Measurements from ENCODE around the gene LARP4B. TPM values are rescaled to one million over a fixed set of nuclear protein-coding genes. Genes with fewer than 3 reads are reported as not detected.

Gene LARP4B
- polyA plus RNA-seq, 1 donor from 2014 or later = 14.2 TPM

GRCh38 chr10:816958-817357, 114.5 kb downstream of the LARP4B start:
- Histone ChIP-seq H3K9ac (ENCODE audit: low read length) (no peak overlapping the region), H3K27ac (ENCODE audit: low read length) (no peak overlapping the region), H3F3A (ENCODE audit: insufficient read depth, low read length, poor library complexity, severe bottlenecking) (no peaks in the 10 kb centered on the region), H3K27me3 (ENCODE audit: insufficient read depth, low read depth, low read length) (no peaks in the 10 kb centered on the region), H3K4me2 (ENCODE audit: low read length) (no peak overlapping the region), H3K36me3 (ENCODE audit: insufficient read depth, low read length) (peaks cover 10% of the 10 kb centered on the region), H3K4me3 (ENCODE audit: low read length) (no peak overlapping the region), H2AFZ (ENCODE audit: low read depth, low read length) (no peak overlapping the region), H3K9me3 (ENCODE audit: low read length) (no peaks in the 10 kb centered on the region), H4K20me1 (ENCODE audit: insufficient read depth) (no peaks in the 10 kb centered on the region), H3K9me2 (ENCODE audit: insufficient read depth, low read length) (no peaks in the 10 kb centered on the region), H3K79me2 (replicated peaks; ENCODE audit: insufficient read depth, low read length) (no peaks in the 10 kb centered on the region)
- TF ChIP-seq POLR2AphosphoS5 (IDR thresholded peaks at IDR 0.05) (no peak), REST (IDR thresholded peaks at IDR 0.05; ENCODE audit: borderline replicate concordance) (no peak), MXI1 (conservative IDR thresholded peaks at IDR 0.05; ENCODE audit: poor library complexity, severe bottlenecking) (no peak), EZH2 (IDR thresholded peaks at IDR 0.05; ENCODE audit: borderline replicate concordance, insufficient read depth, low read length, poor library complexity, severe bottlenecking) (no peak), RAD21 (conservative IDR thresholded peaks at IDR 0.05) (no peak), EP300 (conservative IDR thresholded peaks at IDR 0.05; ENCODE audit: poor library complexity, severe bottlenecking) (no peak), SMC3 (conservative IDR thresholded peaks at IDR 0.05; ENCODE audit: poor library complexity) (no peak), CTCF (IDR thresholded peaks at IDR 0.05; ENCODE audit: poor library complexity, severe bottlenecking) (no peak), TAF1 (IDR thresholded peaks at IDR 0.05; ENCODE audit: low read depth) (no peak)

GRCh38 chr10:816091-816477, 115.4 kb downstream of the LARP4B start:
- H3K79me2 ChIP-seq (replicated peaks; ENCODE audit: insufficient read depth, low read length) = no peaks in the 10 kb centered on the region
- H2AFZ ChIP-seq (ENCODE audit: low read depth, low read length) = no peak overlapping the region
- no peaks in the 10 kb centered on the region for H3F3A ChIP-seq (ENCODE audit: insufficient read depth, low read length, poor library complexity, severe bottlenecking)
- no peaks in the 10 kb centered on the region for H3K9me2 ChIP-seq (ENCODE audit: insufficient read depth, low read length)
- no peak overlapping the region for H3K9ac ChIP-seq (ENCODE audit: low read length)
- no peak overlapping the region for H3K27ac ChIP-seq (ENCODE audit: low read length)
- no peaks in the 10 kb centered on the region for H4K20me1 ChIP-seq (ENCODE audit: insufficient read depth)
- H3K4me3 ChIP-seq (ENCODE audit: low read length) = no peak overlapping the region
- H3K36me3 ChIP-seq (ENCODE audit: insufficient read depth, low read length) = peaks cover 6% of the 10 kb centered on the region
- no peaks in the 10 kb centered on the region for H3K9me3 ChIP-seq (ENCODE audit: low read length)
- H3K4me2 ChIP-seq (ENCODE audit: low read length) = no peak overlapping the region
- TF ChIP-seq SMC3 (conservative IDR thresholded peaks at IDR 0.05; ENCODE audit: poor library complexity) (no peak), REST (IDR thresholded peaks at IDR 0.05; ENCODE audit: borderline replicate concordance) (no peak)
- H3K27me3 ChIP-seq (ENCODE audit: insufficient read depth, low read depth, low read length) = no peaks in the 10 kb centered on the region
